H1 (cell line): Measurements from ENCODE around the gene KCNQ1. TPM values are rescaled to one million over a fixed set of nuclear protein-coding genes. Genes with fewer than 3 reads are reported as not detected.
A peak's percentile ranks its signal among the peaks of the same experiment; 100 is the strongest.

Experiments
- CTCF ChIA-PET: fragments of 300-600 bp; sonication (Branson Sonifier 250); formaldehyde crosslinking; loops from one replicate; lab custom pipeline; 2021; ENCODE audit not compliant: partially characterized antibody; lab: Charles Lee
- POLR2A ChIA-PET: fragments of 300-600 bp; sonication (Branson Sonifier 250); formaldehyde crosslinking; loops from one replicate; lab custom pipeline; 2021; ENCODE audit warnings: inconsistent platforms; ENCODE audit not compliant: partially characterized antibody; lab: Charles Lee
- DNase-seq, 2 experiments: peaks; one replicate each; pipeline versions ENCODE4 v3.0.0 to v3.0.0-alpha.2; 2010 to 2022; ENCODE audit warnings: low spot score in 2 of 2, low read depth in 1 of 2, mixed read lengths in 1 of 2
- FAIRE-seq: peaks from 2 replicates; lab custom pipeline; 2011; peaks lifted over from hg19 to GRCh38; lab: Jason Lieb, UNC
- H2AFZ ChIP-seq: 2 replicates; pipeline ENCODE4 v1.8.1; 2012; ENCODE audit warnings: low read length, inconsistent platforms
- H2AK5ac ChIP-seq: 2 replicates; pipeline ENCODE4 v1.6.1; 2013; ENCODE audit warnings: low read depth, low read length
- H2BK120ac ChIP-seq: replicated peaks from 2 replicates; pipeline ENCODE3; 2013; ENCODE audit warnings: low read depth, low read length, inconsistent platforms
- H2BK12ac ChIP-seq: 2 replicates; pipeline ENCODE4 v1.6.1; 2013; ENCODE audit warnings: low read depth, low read length
- H2BK15ac ChIP-seq: 2 replicates; pipeline ENCODE4 v1.6.1; 2013; ENCODE audit warnings: low read length
- H2BK20ac ChIP-seq: 2 replicates; pipeline ENCODE4 v1.6.1; 2013; ENCODE audit warnings: low read length
- H2BK5ac ChIP-seq: 2 replicates; pipeline ENCODE4 v1.6.1; 2013; ENCODE audit warnings: low read depth, low read length
- H3K14ac ChIP-seq: 2 replicates; pipeline ENCODE4 v1.6.1; 2013; ENCODE audit warnings: inconsistent platforms; ENCODE audit not compliant: insufficient read length
- H3K18ac ChIP-seq: 2 replicates; pipeline ENCODE4 v1.6.1; 2013; ENCODE audit warnings: low read length; ENCODE audit errors: extremely low read depth
- H3K23ac ChIP-seq: 2 replicates; pipeline ENCODE4 v1.6.1; 2013; ENCODE audit warnings: inconsistent platforms; ENCODE audit not compliant: insufficient read length
- H3K23me2 ChIP-seq: 2 replicates; pipeline ENCODE4 v1.6.1; 2013; ENCODE audit warnings: low read depth, low read length
- H3K27ac ChIP-seq: 2 replicates; pipeline ENCODE4 v1.6.1; 2011; ENCODE audit warnings: low read depth, low read length, inconsistent platforms
- H3K27me3 ChIP-seq, 4 experiments: replicated peaks in 1 of 4; 1 replicate in 1 of 4; 2 replicates in 3 of 4; pipeline versions ENCODE4 v1.6.1 to v1.8.1; 2011 to 2013; ENCODE audit warnings: low read length in 3 of 4, mild to moderate bottlenecking in 3 of 4, inconsistent platforms in 2 of 4, mixed read lengths in 2 of 4, moderate library complexity in 1 of 4; ENCODE audit not compliant: control insufficient read depth in 3 of 4, insufficient read depth in 3 of 4; ENCODE audit errors: extremely low read depth in 1 of 4
- H3K36me3 ChIP-seq, 4 experiments: 2 replicates each; pipeline versions ENCODE4 v1.6.1 to v1.8.1; 2011 to 2013; ENCODE audit warnings: mild to moderate bottlenecking in 4 of 4, low read length in 3 of 4, moderate library complexity in 2 of 4, control low read depth in 1 of 4, inconsistent platforms in 1 of 4; ENCODE audit not compliant: insufficient read depth in 4 of 4, control insufficient read depth in 2 of 4
- H3K4ac ChIP-seq: replicated peaks from 2 replicates; pipeline ENCODE3; 2013; ENCODE audit warnings: low read length, low read depth, mixed read lengths, inconsistent platforms; ENCODE audit not compliant: insufficient read length
- H3K4me1 ChIP-seq, 4 experiments: replicated peaks in 1 of 4; 1 replicate in 1 of 4; 2 replicates in 3 of 4; pipeline versions ENCODE4 v1.6.1 to v1.8.1; 2011 to 2013; ENCODE audit warnings: low read length in 3 of 4, inconsistent platforms in 2 of 4, mixed read lengths in 1 of 4; ENCODE audit not compliant: insufficient read depth in 4 of 4, control insufficient read depth in 3 of 4
- H3K4me2 ChIP-seq, 2 experiments: 2 replicates each; pipeline versions ENCODE4 v1.6.1 to v1.8.1; 2011 to 2013; ENCODE audit warnings: low read depth in 2 of 2, low read length in 2 of 2, control low read depth in 1 of 2, inconsistent platforms in 1 of 2, mild to moderate bottlenecking in 1 of 2; ENCODE audit not compliant: insufficient read depth in 1 of 2
- H3K4me3 ChIP-seq, 4 experiments: fragments of 200-600, 300-600 bp in 1 of 4; sonication (generic), shearing (Covaris generic), sonication (Bioruptor Twin) in 1 of 4; 2 replicates each; pipeline versions ENCODE4 v1.5.1 to v1.8.1; 2011 to 2016; ENCODE audit warnings: low read length in 4 of 4, low read depth in 3 of 4, control low read depth in 2 of 4, inconsistent platforms in 2 of 4, mild to moderate bottlenecking in 2 of 4, mixed read lengths in 1 of 4, moderate library complexity in 1 of 4; ENCODE audit not compliant: insufficient read depth in 2 of 4; ENCODE audit errors: extremely low read depth in 1 of 4
- H3K56ac ChIP-seq: replicated peaks from 2 replicates; pipeline ENCODE3; 2013; ENCODE audit warnings: low read depth, mild to moderate bottlenecking, mixed read lengths, low read length, inconsistent platforms; ENCODE audit not compliant: insufficient read length
- H3K79me1 ChIP-seq: 2 replicates; pipeline ENCODE4 v1.6.1; 2013; ENCODE audit warnings: low read depth, low read length, control low read depth
- H3K79me2 ChIP-seq, 2 experiments: 2 replicates each; pipeline versions ENCODE4 v1.6.1 to v1.8.1; 2012 to 2013; ENCODE audit warnings: low read length in 2 of 2, mild to moderate bottlenecking in 2 of 2, inconsistent platforms in 1 of 2; ENCODE audit not compliant: insufficient read depth in 2 of 2, control insufficient read depth in 1 of 2
- H3K9ac ChIP-seq, 4 experiments: replicated peaks in 1 of 4; 1 replicate in 1 of 4; 2 replicates in 3 of 4; pipeline versions ENCODE4 v1.6.1 to v1.8.1; 2011 to 2013; ENCODE audit warnings: low read depth in 3 of 4, low read length in 3 of 4, control low read depth in 2 of 4, mild to moderate bottlenecking in 2 of 4, moderate library complexity in 2 of 4, inconsistent platforms in 1 of 4; ENCODE audit errors: extremely low read depth in 1 of 4
- H3K9me3 ChIP-seq, 2 experiments: 2 replicates each; pipeline versions ENCODE4 v1.6.1 to v1.8.1; 2012 to 2013; ENCODE audit warnings: mild to moderate bottlenecking in 2 of 2, moderate library complexity in 2 of 2, control low read depth in 1 of 2, inconsistent platforms in 1 of 2, low read depth in 1 of 2, low read length in 1 of 2, mixed read lengths in 1 of 2; ENCODE audit not compliant: insufficient read depth in 2 of 2
- H4K20me1 ChIP-seq, 2 experiments: replicated peaks in 1 of 2; 2 replicates each; pipeline versions ENCODE3 to v1.8.1; 2011 to 2013; ENCODE audit warnings: inconsistent platforms in 2 of 2, low read length in 2 of 2, mild to moderate bottlenecking in 1 of 2; ENCODE audit not compliant: insufficient read depth in 2 of 2, control insufficient read depth in 1 of 2
- H4K5ac ChIP-seq: 2 replicates; pipeline ENCODE4 v1.6.1; 2013; ENCODE audit warnings: low read length, low read depth, mixed read lengths, inconsistent platforms; ENCODE audit not compliant: insufficient read length
- H4K8ac ChIP-seq: 2 replicates; pipeline ENCODE4 v1.8.0; 2013; ENCODE audit warnings: mild to moderate bottlenecking, moderate library complexity, low read length, inconsistent platforms; ENCODE audit not compliant: insufficient read depth; ENCODE audit errors: extremely low read depth
- H4K91ac ChIP-seq: replicated peaks from 2 replicates; pipeline ENCODE3; 2013; ENCODE audit warnings: low read length, mixed read lengths, inconsistent platforms; ENCODE audit not compliant: insufficient read length
- ASH2L ChIP-seq: fragments of 200-600, 300-600 bp; sonication (generic); IDR thresholded peaks from one replicate; pipeline ENCODE4 v1.7.1; 2017; ENCODE audit warnings: low read length
- CHD1 ChIP-seq: IDR thresholded peaks from 2 replicates; pipeline ENCODE4 v1.6.1; 2012; ENCODE audit warnings: low read depth, low read length, improper control_type of control experiment
- CREB1 ChIP-seq: IDR thresholded peaks from 2 replicates; pipeline ENCODE4 v1.6.1; 2012; ENCODE audit warnings: inconsistent platforms
- CTBP2 ChIP-seq: IDR thresholded peaks from 2 replicates; pipeline ENCODE4 v1.7.0; 2011; ENCODE audit warnings: borderline replicate concordance, mild to moderate bottlenecking, moderate library complexity, mixed read lengths, low read length; ENCODE audit not compliant: insufficient read depth, insufficient read length
- EP300 ChIP-seq, 2 experiments: IDR thresholded peaks; 1 replicate in 1 of 2; 2 replicates in 1 of 2; pipeline ENCODE4 v1.6.1; 2011 to 2012; ENCODE audit warnings: low read depth in 2 of 2, low read length in 2 of 2, mild to moderate bottlenecking in 2 of 2, borderline replicate concordance in 1 of 2, inconsistent platforms in 1 of 2, moderate library complexity in 1 of 2
- FOSL1 ChIP-seq: IDR thresholded peaks from 2 replicates; pipeline ENCODE4 v1.6.1; 2011; ENCODE audit warnings: mild to moderate bottlenecking, low read depth, low read length, moderate library complexity; ENCODE audit not compliant: insufficient read depth
- GTF2F1 ChIP-seq: IDR thresholded peaks from 2 replicates; pipeline ENCODE4 v1.6.1; 2012; ENCODE audit warnings: low read depth, low read length, improper control_type of control experiment, borderline replicate concordance
- PHF8 ChIP-seq: fragments of 200-600 bp; sonication (generic); conservative IDR thresholded peaks from 2 replicates; pipeline ENCODE4 v1.7.1; 2012; ENCODE audit warnings: low read depth, mild to moderate bottlenecking, inconsistent platforms, low read length, moderate library complexity
- POU5F1 ChIP-seq: IDR thresholded peaks from 2 replicates; pipeline ENCODE4 v1.6.1; 2011; ENCODE audit warnings: low read depth, mild to moderate bottlenecking, low read length, moderate library complexity
- RXRA ChIP-seq: IDR thresholded peaks from 2 replicates; pipeline ENCODE4 v1.6.1; 2011; ENCODE audit warnings: low read depth, mild to moderate bottlenecking, low read length, moderate library complexity; ENCODE audit not compliant: insufficient read depth
- SP4 ChIP-seq: IDR thresholded peaks from 2 replicates; pipeline ENCODE4 v1.6.1; 2012; ENCODE audit warnings: low read length, inconsistent platforms
- USF2 ChIP-seq: IDR thresholded peaks from 2 replicates; pipeline ENCODE4 v1.6.1; 2011; ENCODE audit warnings: low read length, improper control_type of control experiment
- ZNF274 ChIP-seq: IDR thresholded peaks from 2 replicates; pipeline ENCODE4 v1.7.0; 2012; ENCODE audit warnings: low read length, borderline replicate concordance; ENCODE audit errors: extremely low read depth
- WGBS, 2 experiments: shearing (Covaris generic) in 1 of 2; methylation state at CpG; one replicate each; pipeline versions ENCODE4 v1.1.6 to v1.1.7; 2013 to 2015; ENCODE audit warnings: low lambda C conversion rate in 2 of 2, mixed read lengths in 2 of 2, inconsistent platforms in 1 of 2, low coverage in 1 of 2, missing lambda C conversion rate in 1 of 2; ENCODE audit not compliant: insufficient replicate concordance in 2 of 2, insufficient coverage in 1 of 2, insufficient read length in 1 of 2; ENCODE audit errors: extremely low coverage in 1 of 2, missing lambda C conversion rate in 1 of 2; 5-methylcytosine and 5-hydroxymethylcytosine counted together
- polyA plus RNA-seq, 7 experiments: library from polyadenylated mRNA; depleted of rRNA in 3 of 7; stranded (reverse) in 5 of 7; unstranded in 2 of 7; fragments of >200 nt in 5 of 7; fragments of 200-250 nt in 2 of 7; gene quantifications; 1 replicate in 5 of 7; 2 replicates in 1 of 7; 4 replicates in 1 of 7; pipeline versions ENCODE4 v1.2.1 to v1.2.3, GENCODE V29; 2011 to 2013; ENCODE audit warnings: missing spikeins in 2 of 7, mixed read lengths in 2 of 7
- total RNA-seq: library from RNA; stranded (reverse); fragmentation: NEBNext Ultra II Directional; extraction: Animal tissue kit (Norgen Biotek cat#: 25700); gene quantifications from 2 replicates; pipeline ENCODE4 v1.2.1, GENCODE V29; 2021

Gene KCNQ1
- total and polyA plus RNA-seq, 2 of the 8 experiments (the other 6 are each of a cell fraction or from before 2014, with no cell fraction given) = 1.9 to 2.0 TPM

- H4K20me1 ChIP-seq = peaks cover 0 to 16% of the 10 kb centered on the region in 2 experiments
- DNase-seq (no peak), FAIRE-seq (no peak)
- 86% methylated on average over 15 of the region's 15 CpGs; no CpG with 5 or more reads in 1 of the 2 experiments for WGBS, 2 experiments
- H2BK15ac ChIP-seq = 0 out of 2 replicates have a peak overlapping the region, but pooled peaks have one; percentile 8
- H3K27me3 ChIP-seq = peaks cover 34 to 96% (median 76%) of the 10 kb centered on the region in 4 experiments
- H3K23ac ChIP-seq = no peak overlapping the region
- no peak overlapping the region; the same call in 1 of the 2 replicates for H4K8ac ChIP-seq
- peak overlapping the region; percentile 65; the same call in 1 of the 2 replicates for H2AK5ac ChIP-seq
- no peak overlapping the region for H3K4me2 ChIP-seq
- no peak overlapping the region for H4K91ac ChIP-seq
- H2BK20ac ChIP-seq = no peak overlapping the region
- H3K79me1 ChIP-seq = no peaks in the 10 kb centered on the region
- H3K9me3 ChIP-seq = peaks cover 12 to 21% of the 10 kb centered on the region in 2 experiments
- H3K4me1 ChIP-seq = peaks cover 11 to 34% (median 27%) of the 10 kb centered on the region in 4 experiments
- H3K36me3 ChIP-seq = no peaks in the 10 kb centered on the region
- no peak overlapping the region for H3K14ac ChIP-seq
- H3K79me2 ChIP-seq = no peaks in the 10 kb centered on the region
- H2AFZ ChIP-seq = no peak overlapping the region
- no peak overlapping the region for H3K27ac ChIP-seq
- H3K4ac ChIP-seq = no peak overlapping the region
- H2BK12ac ChIP-seq = no peak overlapping the region; the same call in 1 of the 2 replicates
- no peak overlapping the region; the same call in 1 of the 2 replicates for H3K18ac ChIP-seq
- ChIA-PET POLR2A (interaction anchor here (1.6 kb wide), 1 partner anchor 30 kb away, joined by 5 read pairs; no protein-coding TSS in a partner anchor), CTCF (interaction anchor here (0.5 to 2.5 kb wide), 5 partner anchors 20 to 444 kb away, joined by 3 to 9 read pairs (median 5); no protein-coding TSS in a partner anchor)
- no peak overlapping the region for H3K56ac ChIP-seq
- no peak overlapping the region for H4K5ac ChIP-seq
- no peaks in the 10 kb centered on the region for H3K23me2 ChIP-seq
- H3K4me3 ChIP-seq = no peak overlapping the region
- no peak overlapping the region for H2BK120ac ChIP-seq
- no peak overlapping the region for H3K9ac ChIP-seq
- no peak overlapping the region for H2BK5ac ChIP-seq
- TF ChIP-seq POU5F1 (no peak), CHD1 (no peak), FOSL1 (no peak), CTBP2 (no peak), RXRA (no peak), ZNF274 (no peak), CREB1 (no peak), GTF2F1 (no peak), USF2 (no peak), PHF8 (no peak), SP4 (no peak), ASH2L (no peak), EP300 (IDR thresholded peaks at IDR 0.05; ENCODE audit: borderline replicate concordance in 1 of 2, low read depth in 2 of 2, low read length in 2 of 2) (no peak)
Measured at GRCh38 chr11:2722955-2723354, 278.1 kb downstream of the KCNQ1 start.
